ENCODE results near the gene TMEM179. TPM values are rescaled to one million over a fixed set of nuclear protein-coding genes. Genes with fewer than 3 reads are reported as not detected.

Gene TMEM179
- polyA plus RNA-seq, 1 experiment: 0.10 TPM

- ChIA-PET CTCF (interaction anchor here (0.8 to 1.4 kb wide), 4 partner anchors 27 to 175 kb away, joined by 3 to 7 read pairs (median 5); no protein-coding TSS in a partner anchor), POLR2A (no interaction called here)
- TF ChIP-seq CTCF (IDR thresholded peaks at IDR 0.05; ENCODE audit: low read depth, low read length): no peak
- Histone ChIP-seq H3K27ac (ENCODE audit: low read depth, low read length) (no peak overlapping the region), H3K9me3 (ENCODE audit: control insufficient read depth, insufficient read depth, low read length) (peaks cover 36% of the 10 kb centered on the region), H3K27me3 (ENCODE audit: control insufficient read depth, insufficient read depth, low read length) (peaks cover 10% of the 10 kb centered on the region), H3K4me3 (ENCODE audit: low read depth, low read length) (no peak overlapping the region)
- DNase-seq (ENCODE audit: low read depth, low spot score): no peak
Measured at GRCh38 chr14:104650981-104651875, 46.7 kb upstream of the TMEM179 start.

- no peak for DNase-seq (ENCODE audit: low read depth, low spot score)
- ChIA-PET CTCF (interaction anchor here (1.1 kb wide), 1 partner anchor 59 kb away, joined by 7 read pairs; no protein-coding TSS in a partner anchor), POLR2A (no interaction called here)
- Histone ChIP-seq H3K9me3 (ENCODE audit: control insufficient read depth, insufficient read depth, low read length) (peaks cover 39% of the 10 kb centered on the region), H3K27ac (ENCODE audit: low read depth, low read length) (no peak overlapping the region), H3K27me3 (ENCODE audit: control insufficient read depth, insufficient read depth, low read length) (peaks cover 11% of the 10 kb centered on the region), H3K4me3 (ENCODE audit: low read depth, low read length) (peak overlapping the region; percentile 66)
- TF ChIP-seq CTCF (IDR thresholded peaks at IDR 0.05; ENCODE audit: low read depth, low read length): peak; percentile 99
Measured at GRCh38 chr14:104650057-104650980, 45.7 kb upstream of the TMEM179 start.

- POLR2A ChIA-PET: no interaction called here
- H3K27ac ChIP-seq (ENCODE audit: low read depth, low read length): no peak overlapping the region
- peaks cover 25% of the 10 kb centered on the region for H3K9me3 ChIP-seq (ENCODE audit: control insufficient read depth, insufficient read depth, low read length)
- TF ChIP-seq CTCF (IDR thresholded peaks at IDR 0.05; ENCODE audit: low read depth, low read length): no peak
- peaks cover 14% of the 10 kb centered on the region for H3K27me3 ChIP-seq (ENCODE audit: control insufficient read depth, insufficient read depth, low read length)
- CTCF ChIA-PET: no interaction called here
- no peak overlapping the region for H3K4me3 ChIP-seq (ENCODE audit: low read depth, low read length)
- no peak for DNase-seq (ENCODE audit: low read depth, low spot score)
Measured at GRCh38 chr14:104647467-104648043, 43.0 kb upstream of the TMEM179 start.

- ChIA-PET CTCF (no interaction called here), POLR2A (no interaction called here)
- no peak overlapping the region for H3K4me3 ChIP-seq (ENCODE audit: low read depth, low read length)
- no peak for TF ChIP-seq CTCF (IDR thresholded peaks at IDR 0.05; ENCODE audit: low read depth, low read length)
- DNase-seq (ENCODE audit: low read depth, low spot score): no peak
- peaks cover 12% of the 10 kb centered on the region for H3K27me3 ChIP-seq (ENCODE audit: control insufficient read depth, insufficient read depth, low read length)
- H3K9me3 ChIP-seq (ENCODE audit: control insufficient read depth, insufficient read depth, low read length): peaks cover 12% of the 10 kb centered on the region
- no peak overlapping the region for H3K27ac ChIP-seq (ENCODE audit: low read depth, low read length)
Measured at GRCh38 chr14:104644656-104645378, 40.2 kb upstream of the TMEM179 start.

Data from AG04450 (cell line).